ENCODE measurements around the gene TRIM62.

DNA sequence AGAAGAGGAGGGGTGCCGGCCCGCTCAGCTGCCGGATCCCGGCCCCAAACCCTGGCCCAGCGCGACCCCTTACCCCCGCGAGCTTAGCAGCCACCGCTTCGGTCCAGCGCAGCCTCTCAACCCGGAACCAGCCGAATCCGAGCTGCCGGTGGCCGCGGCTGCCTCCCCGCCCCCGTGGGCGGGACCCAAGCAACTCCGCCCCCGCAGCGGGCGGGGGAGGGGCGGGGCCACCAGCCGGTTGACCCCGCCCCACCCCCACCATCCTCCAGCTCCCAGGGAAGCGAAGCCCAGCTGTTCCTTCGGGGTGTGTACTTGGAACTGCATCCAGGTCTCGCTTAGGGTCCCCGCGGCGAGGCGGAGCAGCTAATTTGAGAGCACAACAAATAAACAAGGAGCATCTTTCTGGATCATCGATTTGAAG is at the start of gene TRIM62:
- TF ChIP-seq, protein P1, sequence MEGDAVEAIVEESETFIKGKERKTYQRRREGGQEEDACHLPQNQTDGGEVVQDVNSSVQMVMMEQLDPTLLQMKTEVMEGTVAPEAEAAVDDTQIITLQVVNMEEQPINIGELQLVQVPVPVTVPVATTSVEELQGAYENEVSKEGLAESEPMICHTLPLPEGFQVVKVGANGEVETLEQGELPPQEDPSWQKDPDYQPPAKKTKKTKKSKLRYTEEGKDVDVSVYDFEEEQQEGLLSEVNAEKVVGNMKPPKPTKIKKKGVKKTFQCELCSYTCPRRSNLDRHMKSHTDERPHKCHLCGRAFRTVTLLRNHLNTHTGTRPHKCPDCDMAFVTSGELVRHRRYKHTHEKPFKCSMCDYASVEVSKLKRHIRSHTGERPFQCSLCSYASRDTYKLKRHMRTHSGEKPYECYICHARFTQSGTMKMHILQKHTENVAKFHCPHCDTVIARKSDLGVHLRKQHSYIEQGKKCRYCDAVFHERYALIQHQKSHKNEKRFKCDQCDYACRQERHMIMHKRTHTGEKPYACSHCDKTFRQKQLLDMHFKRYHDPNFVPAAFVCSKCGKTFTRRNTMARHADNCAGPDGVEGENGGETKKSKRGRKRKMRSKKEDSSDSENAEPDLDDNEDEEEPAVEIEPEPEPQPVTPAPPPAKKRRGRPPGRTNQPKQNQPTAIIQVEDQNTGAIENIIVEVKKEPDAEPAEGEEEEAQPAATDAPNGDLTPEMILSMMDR (IDR thresholded peaks at IDR 0.05) = no peak
- peak in 1 of 2 donors; percentile 69 for TF ChIP-seq POLR2A (IDR thresholded peaks at IDR 0.05)
